Nephron progenitor cell (in vitro differentiated cells): ENCODE results near the gene SUGT1.
"Not testable (repeated sequence)": the region's sequence is repeated elsewhere in the genome, so short reads cannot be mapped to it uniquely, and the experiment has no call there.

Experiments used
- DNase-seq: peaks from one replicate; pipeline ENCODE4 v3.0.0; 2021
- H3K27ac Mint-ChIP-seq: 2 replicates; pipeline ENCODE4 v1.8.0; 2021; ENCODE audit warnings: mild to moderate bottlenecking, moderate library complexity, mixed read lengths
- H3K27me3 Mint-ChIP-seq: 2 replicates; pipeline ENCODE4 v1.8.0; 2021; ENCODE audit warnings: mild to moderate bottlenecking, low read depth, mixed read lengths; ENCODE audit not compliant: poor library complexity
- H3K36me3 Mint-ChIP-seq: 2 replicates; pipeline ENCODE4 v1.8.0; 2021; ENCODE audit warnings: low read depth, mixed read lengths
- H3K4me1 Mint-ChIP-seq: 2 replicates; pipeline ENCODE4 v1.8.0; 2021; ENCODE audit warnings: mixed read lengths
- H3K4me3 Mint-ChIP-seq: 2 replicates; pipeline ENCODE4 v1.8.0; 2021; ENCODE audit warnings: mild to moderate bottlenecking, moderate library complexity, mixed read lengths
- H3K9me3 Mint-ChIP-seq: 2 replicates; pipeline ENCODE4 v1.8.0; 2021; ENCODE audit warnings: mild to moderate bottlenecking, moderate library complexity, mixed read lengths
- TF ChIP-seq, protein P1 (sequence below): fragments of 200-600 bp; sonication (generic); IDR thresholded peaks from 2 replicates; pipeline ENCODE4 v1.5.0; 2021; ENCODE audit warnings: antibody characterized with exemption

Gene SUGT1

GRCh38 chr13:52652196-52652979, at the start of gene SUGT1:
SUGT1 (plus strand) TSS chr13:52652836; CDS start chr13:52652921, 85 bp downstream.
- DNase-seq: peak; percentile 95
- no peak within 1 kb of the TSS for H3K27ac Mint-ChIP-seq
- no peaks in the 10 kb centered on the region for H3K27me3 Mint-ChIP-seq
- H3K4me1 Mint-ChIP-seq: peaks cover 8% of the 10 kb centered on the region
- H3K36me3 Mint-ChIP-seq: peaks cover 35% of the 10 kb centered on the region
- TF ChIP-seq, protein P1, sequence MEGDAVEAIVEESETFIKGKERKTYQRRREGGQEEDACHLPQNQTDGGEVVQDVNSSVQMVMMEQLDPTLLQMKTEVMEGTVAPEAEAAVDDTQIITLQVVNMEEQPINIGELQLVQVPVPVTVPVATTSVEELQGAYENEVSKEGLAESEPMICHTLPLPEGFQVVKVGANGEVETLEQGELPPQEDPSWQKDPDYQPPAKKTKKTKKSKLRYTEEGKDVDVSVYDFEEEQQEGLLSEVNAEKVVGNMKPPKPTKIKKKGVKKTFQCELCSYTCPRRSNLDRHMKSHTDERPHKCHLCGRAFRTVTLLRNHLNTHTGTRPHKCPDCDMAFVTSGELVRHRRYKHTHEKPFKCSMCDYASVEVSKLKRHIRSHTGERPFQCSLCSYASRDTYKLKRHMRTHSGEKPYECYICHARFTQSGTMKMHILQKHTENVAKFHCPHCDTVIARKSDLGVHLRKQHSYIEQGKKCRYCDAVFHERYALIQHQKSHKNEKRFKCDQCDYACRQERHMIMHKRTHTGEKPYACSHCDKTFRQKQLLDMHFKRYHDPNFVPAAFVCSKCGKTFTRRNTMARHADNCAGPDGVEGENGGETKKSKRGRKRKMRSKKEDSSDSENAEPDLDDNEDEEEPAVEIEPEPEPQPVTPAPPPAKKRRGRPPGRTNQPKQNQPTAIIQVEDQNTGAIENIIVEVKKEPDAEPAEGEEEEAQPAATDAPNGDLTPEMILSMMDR: peak; percentile 59
- no peak within 1 kb of the TSS for H3K4me3 Mint-ChIP-seq
- H3K9me3 Mint-ChIP-seq: no peaks in the 10 kb centered on the region

- H3K27ac Mint-ChIP-seq, H3K4me3 Mint-ChIP-seq, H3K36me3 Mint-ChIP-seq, DNase-seq, H3K9me3 Mint-ChIP-seq, H3K27me3 Mint-ChIP-seq: not testable (repeated sequence)
- H3K4me1 Mint-ChIP-seq: peaks cover 42% of the 10 kb centered on the region
Observed at GRCh38 chr13:52603316-52603715, 49.3 kb upstream of the SUGT1 start.

DNA sequence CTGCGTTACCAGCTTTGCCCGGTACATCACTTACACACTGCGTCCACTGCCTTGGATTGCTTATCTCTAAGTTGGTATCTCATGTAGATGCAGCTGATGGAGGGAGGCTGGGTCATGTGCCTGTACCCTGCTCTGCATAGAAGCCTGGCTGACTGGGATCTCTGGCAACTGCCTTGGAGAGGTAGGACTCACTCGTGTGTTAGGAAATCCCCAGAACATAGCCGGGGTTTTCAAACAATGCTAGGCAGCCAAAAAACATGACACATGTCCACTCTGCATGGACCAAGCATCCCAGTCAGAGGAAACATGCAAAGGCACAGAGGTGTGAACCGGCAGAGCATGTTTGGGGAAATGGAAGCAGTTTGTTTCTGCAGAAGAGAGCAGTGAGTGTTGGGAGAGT, 46.5 kb upstream of the SUGT1 start:
- H3K27ac Mint-ChIP-seq, H3K27me3 Mint-ChIP-seq, H3K36me3 Mint-ChIP-seq, H3K9me3 Mint-ChIP-seq, H3K4me3 Mint-ChIP-seq, DNase-seq: not testable (repeated sequence)
- peaks cover 36% of the 10 kb centered on the region for H3K4me1 Mint-ChIP-seq

DNA sequence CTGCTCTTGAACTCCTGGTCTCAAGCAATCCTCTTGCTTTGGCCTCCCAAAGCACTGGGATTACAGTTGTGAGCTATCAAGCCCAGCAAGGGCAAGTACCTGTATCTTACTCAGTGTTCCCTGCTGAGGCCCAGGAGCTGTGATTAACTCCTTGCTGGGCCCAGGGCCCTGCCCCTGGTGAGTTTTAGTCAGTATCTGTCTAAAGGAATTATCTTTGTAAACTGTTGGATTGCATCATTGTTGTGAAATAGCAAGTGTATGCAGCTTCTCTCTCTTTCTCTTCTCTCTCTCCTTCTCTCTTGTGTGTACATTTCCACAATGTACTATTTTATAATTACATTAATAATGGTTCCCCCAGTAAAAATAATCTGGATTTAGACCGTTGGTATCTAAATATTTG, 45.8 kb upstream of the SUGT1 start:
- not testable (repeated sequence) for H3K4me3 Mint-ChIP-seq, H3K27me3 Mint-ChIP-seq, H3K9me3 Mint-ChIP-seq, H3K36me3 Mint-ChIP-seq, H3K27ac Mint-ChIP-seq, DNase-seq
- peaks cover 34% of the 10 kb centered on the region for H3K4me1 Mint-ChIP-seq

- peaks cover 23% of the 10 kb centered on the region for H3K4me1 Mint-ChIP-seq
- H3K27ac Mint-ChIP-seq: peak overlapping the region; percentile 40
Observed at GRCh38 chr13:52608184-52608583, 44.5 kb upstream of the SUGT1 start.

DNA sequence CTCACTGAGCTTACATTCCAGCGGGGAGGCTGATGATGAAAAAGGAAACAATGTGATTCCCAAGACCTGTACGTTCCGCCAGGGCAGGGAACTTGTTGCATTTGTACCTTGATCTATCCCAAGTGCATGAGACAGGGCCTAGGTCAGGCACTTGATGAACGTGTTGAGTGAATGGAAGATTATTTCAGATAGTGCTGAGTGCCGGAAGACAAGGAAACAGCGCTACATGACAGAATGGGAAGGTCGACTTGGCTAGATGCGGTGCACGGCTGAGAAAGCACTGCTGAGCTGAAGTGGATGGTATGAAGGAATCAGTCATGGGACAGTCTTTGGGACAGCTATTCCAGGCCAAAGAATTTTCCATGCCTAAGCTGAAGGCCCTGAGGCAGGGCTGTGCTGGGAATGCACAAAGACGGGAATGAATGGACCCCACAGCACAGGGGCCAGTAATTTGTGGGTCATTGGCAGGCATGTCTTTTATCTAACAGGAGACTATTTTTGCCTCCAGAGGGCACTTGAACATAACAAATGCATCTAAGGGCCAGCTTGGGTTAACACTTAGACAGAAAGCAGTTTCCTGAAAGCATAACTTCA, 43.5 kb upstream of the SUGT1 start:
- Mint-ChIP-seq H3K27ac (peak overlapping the region; percentile 21), H3K9me3 (peaks cover 11% of the 10 kb centered on the region), H3K36me3 (peaks cover 17% of the 10 kb centered on the region), H3K4me1 (peaks cover 20% of the 10 kb centered on the region)
- TF ChIP-seq, protein P1: peak; percentile 39
- H3K27me3 Mint-ChIP-seq, H3K4me3 Mint-ChIP-seq, DNase-seq: not testable (repeated sequence)

More at GRCh38 chr13:52608184-52608583, 44.5 kb upstream of the SUGT1 start:
- not testable (repeated sequence) for H3K27me3 Mint-ChIP-seq, DNase-seq, H3K4me3 Mint-ChIP-seq, H3K9me3 Mint-ChIP-seq
- peaks cover 11% of the 10 kb centered on the region for H3K36me3 Mint-ChIP-seq

DNA sequence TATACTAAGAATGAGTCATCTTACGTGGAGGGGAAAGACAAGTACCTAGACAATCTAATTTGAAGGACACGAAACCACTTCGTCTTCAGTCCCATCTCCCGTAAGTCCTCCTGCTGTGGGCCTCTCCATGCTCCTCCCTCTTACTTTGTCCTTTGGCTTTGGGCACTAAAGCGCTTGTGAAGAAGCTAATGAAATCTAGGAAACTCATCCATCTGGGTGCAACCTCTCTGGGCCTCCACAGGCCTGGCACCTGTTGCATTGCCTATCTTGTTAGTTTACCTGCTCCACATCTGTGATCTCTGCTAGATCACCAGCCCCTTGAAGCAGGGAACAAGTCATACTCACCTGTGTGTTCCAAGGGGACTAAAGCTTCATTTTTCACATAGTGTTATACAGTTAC, 42.5 kb upstream of the SUGT1 start:
- not testable (repeated sequence) for H3K27me3 Mint-ChIP-seq, H3K4me3 Mint-ChIP-seq, DNase-seq
- H3K9me3 Mint-ChIP-seq: peaks cover 11% of the 10 kb centered on the region
- peaks cover 17% of the 10 kb centered on the region for H3K36me3 Mint-ChIP-seq
- peak overlapping the region; percentile 38 for H3K27ac Mint-ChIP-seq
- peaks cover 20% of the 10 kb centered on the region for H3K4me1 Mint-ChIP-seq

- Mint-ChIP-seq H3K9me3 (peaks cover 11% of the 10 kb centered on the region), H3K4me3 (peak overlapping the region; percentile 34), H3K27ac (no peak overlapping the region), H3K4me1 (peaks cover 12% of the 10 kb centered on the region), H3K27me3 (peaks cover 8% of the 10 kb centered on the region), H3K36me3 (peaks cover 17% of the 10 kb centered on the region)
- TF ChIP-seq, protein P1: no peak
- DNase-seq: no peak
Observed at GRCh38 chr13:52615134-52615801, 37.4 kb upstream of the SUGT1 start.
